Naive thymus-derived CD4-positive, alpha-beta T cell (primary cell): ENCODE measurements around the gene CDHR3. TPM values are rescaled to one million over a fixed set of nuclear protein-coding genes. Genes with fewer than 3 reads are reported as not detected.

Experiments
- ATAC-seq: fragments of 150-1000 bp; cut with Tn5 transposase; 2 replicates; pipeline ENCODE4 v1.10.0; 2021; ENCODE audit warnings: mild to moderate bottlenecking, moderate library complexity
- CTCF ChIA-PET: fragments of 350-600 bp; sonication (Branson Sonifier 250); formaldehyde crosslinking; loops from one replicate; lab custom pipeline; 2021; ENCODE audit warnings: antibody characterized with exemption; lab: Charles Lee
- POLR2A ChIA-PET: fragments of 350-600 bp; sonication (Branson Sonifier 250); formaldehyde crosslinking; loops from one replicate; lab custom pipeline; 2021; ENCODE audit warnings: antibody characterized with exemption, inconsistent platforms; lab: Charles Lee
- DNase-seq, 9 donors: peaks; one replicate each; pipeline versions ENCODE4 v3.0.0 to v3.0.0-alpha.2; 2020 to 2022; ENCODE audit warnings: mixed read lengths in 1 of 9
- H3K27ac ChIP-seq: one replicate; pipeline ENCODE4 v1.7.0; 2013; ENCODE audit warnings: mild to moderate bottlenecking, low read depth, low read length, moderate library complexity
- H3K27me3 ChIP-seq, 2 donors: one replicate each; pipeline ENCODE4 v1.7.0; 2013; ENCODE audit warnings: low read length in 2 of 2, mild to moderate bottlenecking in 2 of 2, moderate library complexity in 2 of 2; ENCODE audit not compliant: control insufficient read depth in 2 of 2, insufficient read depth in 2 of 2
- H3K36me3 ChIP-seq, 3 experiments: 1 replicate in 2 of 3; 2 replicates in 1 of 3; pipeline ENCODE4 v1.7.0; 2013; ENCODE audit warnings: low read length in 3 of 3, mild to moderate bottlenecking in 3 of 3, moderate library complexity in 1 of 3; ENCODE audit not compliant: insufficient read depth in 3 of 3, control insufficient read depth in 2 of 3
- H3K4me1 ChIP-seq, 2 donors: one replicate each; pipeline ENCODE4 v1.7.0; 2013; ENCODE audit warnings: low read length in 2 of 2, mild to moderate bottlenecking in 2 of 2, moderate library complexity in 1 of 2; ENCODE audit not compliant: control insufficient read depth in 2 of 2, insufficient read depth in 2 of 2
- H3K4me3 ChIP-seq: 2 replicates; pipeline ENCODE4 v1.7.0; 2013; ENCODE audit warnings: mild to moderate bottlenecking, low read length
- H3K9me3 ChIP-seq, 3 experiments: 1 replicate in 2 of 3; 2 replicates in 1 of 3; pipeline ENCODE4 v1.7.0; 2013; ENCODE audit warnings: low read length in 3 of 3; ENCODE audit not compliant: control insufficient read depth in 2 of 3
- H3K27ac Mint-ChIP-seq, 9 donors: one replicate each; pipeline ENCODE4 v1.8.0; 2020 to 2022; ENCODE audit warnings: mixed read lengths in 9 of 9, mild to moderate bottlenecking in 8 of 9, moderate library complexity in 5 of 9, inconsistent platforms in 2 of 9
- H3K27me3 Mint-ChIP-seq, 5 donors: one replicate each; pipeline ENCODE4 v1.8.0; 2021 to 2022; ENCODE audit warnings: mixed read lengths in 5 of 5, mild to moderate bottlenecking in 1 of 5
- H3K36me3 Mint-ChIP-seq, 5 donors: one replicate each; pipeline ENCODE4 v1.8.0; 2020 to 2022; ENCODE audit warnings: mixed read lengths in 5 of 5, mild to moderate bottlenecking in 3 of 5, inconsistent platforms in 1 of 5
- H3K4me1 Mint-ChIP-seq, 7 donors: one replicate each; pipeline ENCODE4 v1.8.0; 2020 to 2022; ENCODE audit warnings: mixed read lengths in 7 of 7, mild to moderate bottlenecking in 3 of 7, inconsistent platforms in 1 of 7
- H3K4me3 Mint-ChIP-seq, 10 donors: one replicate each; pipeline ENCODE4 v1.8.0; 2020 to 2022; ENCODE audit warnings: mild to moderate bottlenecking in 10 of 10, mixed read lengths in 10 of 10, moderate library complexity in 6 of 10, inconsistent platforms in 2 of 10
- H3K9me3 Mint-ChIP-seq, 11 donors: one replicate each; pipeline ENCODE4 v1.8.0; 2020 to 2022; ENCODE audit warnings: mixed read lengths in 11 of 11, mild to moderate bottlenecking in 4 of 11, inconsistent platforms in 1 of 11, moderate library complexity in 1 of 11
- intact Hi-C, 2 donors: fragments of 100-400 bp; cut with micrococcal nuclease; formaldehyde crosslinking; loops; one replicate each; pipeline ENCODE4 v1.15.1; 2023
- polyA plus RNA-seq, 2 donors: library from polyadenylated mRNA; unstranded; fragments of 300-500 nt; fragmentation: Illumina TruSeq; gene quantifications; one replicate each; pipeline ENCODE4 v1.2.3, GENCODE V29; 2021
- total RNA-seq, 6 experiments: library from RNA in 5 of 6; stranded (reverse) in 5 of 6; gene quantifications; 1 replicate in 5 of 6; 2 replicates in 1 of 6; pipeline ENCODE4 v1.2.3 and lab custom pipeline; 2021 to 2026

CDHR3 gene
- total and polyA plus RNA-seq, 7 experiments from 2014 or later: 1.1 to 14.0 (median 6.5) TPM

- CTCF ChIA-PET: interaction anchor here (0.9 to 1.0 kb wide), 2 partner anchors 361 to 396 kb away, joined by 3 read pairs; no protein-coding TSS in a partner anchor
- no peak overlapping the region for H3K27ac Mint-ChIP-seq
Measured at GRCh38 chr7:106048706-106049020, 85.6 kb downstream of the CDHR3 start.

GRCh38 chr7:106049139-106049752, 86.2 kb downstream of the CDHR3 start:
- DNase-seq: no peak
- Histone ChIP-seq H3K9me3 (no peaks in the 10 kb centered on the region), H3K4me3 (no peak overlapping the region), H3K4me1 (no peaks in the 10 kb centered on the region), H3K27me3 (no peaks in the 10 kb centered on the region), H3K36me3 (no peaks in the 10 kb centered on the region), H3K27ac (no peak overlapping the region)
- intact Hi-C loops: no loop called here
- POLR2A ChIA-PET: no interaction called here
- no peak for ATAC-seq
- CTCF ChIA-PET: interaction anchor here (1.0 kb wide), 1 partner anchor 362 kb away, joined by 3 read pairs; no protein-coding TSS in a partner anchor
- H3K27me3 Mint-ChIP-seq: peaks cover 0 to 50% (median 3%) of the 10 kb centered on the region in 5 donors
- H3K4me3 Mint-ChIP-seq: no peak overlapping the region
- no peaks in the 10 kb centered on the region for H3K9me3 Mint-ChIP-seq
- H3K4me1 Mint-ChIP-seq: no peaks in the 10 kb centered on the region
- no peak overlapping the region for H3K27ac Mint-ChIP-seq
- H3K36me3 Mint-ChIP-seq: no peaks in the 10 kb centered on the region

More at GRCh38 chr7:106048706-106049020, 85.6 kb downstream of the CDHR3 start:
- no peaks in the 10 kb centered on the region for H3K9me3 Mint-ChIP-seq
- no peaks in the 10 kb centered on the region for H3K4me1 Mint-ChIP-seq
- Histone ChIP-seq H3K27ac (no peak overlapping the region), H3K36me3 (no peaks in the 10 kb centered on the region), H3K4me3 (no peak overlapping the region), H3K4me1 (no peaks in the 10 kb centered on the region), H3K9me3 (no peaks in the 10 kb centered on the region), H3K27me3 (no peaks in the 10 kb centered on the region)
- no peak overlapping the region for H3K4me3 Mint-ChIP-seq
- intact Hi-C loops: no loop called here
- ATAC-seq (no peak), DNase-seq (no peak)
- POLR2A ChIA-PET: no interaction called here
- H3K36me3 Mint-ChIP-seq: no peaks in the 10 kb centered on the region
- peaks cover 0 to 50% (median 3%) of the 10 kb centered on the region in 5 donors for H3K27me3 Mint-ChIP-seq

- no peak for DNase-seq
- H3K27me3 ChIP-seq: no peaks in the 10 kb centered on the region
- intact Hi-C loops: no loop called here
- CTCF ChIA-PET: no interaction called here
- no peak for ATAC-seq
- H3K27me3 Mint-ChIP-seq: peaks cover 0 to 41% (median 0%) of the 10 kb centered on the region in 5 donors
- no peak overlapping the region for H3K27ac ChIP-seq
- no peaks in the 10 kb centered on the region for H3K4me1 ChIP-seq
- POLR2A ChIA-PET: no interaction called here
- no peaks in the 10 kb centered on the region for H3K36me3 ChIP-seq
- no peaks in the 10 kb centered on the region for H3K9me3 ChIP-seq
- H3K9me3 Mint-ChIP-seq: no peaks in the 10 kb centered on the region
- H3K36me3 Mint-ChIP-seq: no peaks in the 10 kb centered on the region
- H3K4me3 Mint-ChIP-seq: no peak overlapping the region
- H3K27ac Mint-ChIP-seq: peak overlapping the region in 1 of 9 donors; percentile 52
- no peaks in the 10 kb centered on the region for H3K4me1 Mint-ChIP-seq
- no peak overlapping the region for H3K4me3 ChIP-seq
Measured at GRCh38 chr7:106050002-106050745, 87.1 kb downstream of the CDHR3 start.

GRCh38 chr7:106050746-106051117, 87.7 kb downstream of the CDHR3 start:
- Mint-ChIP-seq H3K36me3 (no peaks in the 10 kb centered on the region), H3K27ac (no peak overlapping the region), H3K4me3 (no peak overlapping the region), H3K27me3 (peaks cover 0 to 39% (median 0%) of the 10 kb centered on the region in 5 donors), H3K9me3 (no peaks in the 10 kb centered on the region), H3K4me1 (no peaks in the 10 kb centered on the region)
- H3K4me1 ChIP-seq: no peaks in the 10 kb centered on the region
- ATAC-seq: no peak
- H3K36me3 ChIP-seq: no peaks in the 10 kb centered on the region
- DNase-seq: no peak
- POLR2A ChIA-PET: no interaction called here
- H3K27ac ChIP-seq: no peak overlapping the region
- no peak overlapping the region for H3K4me3 ChIP-seq
- CTCF ChIA-PET: no interaction called here
- no peaks in the 10 kb centered on the region for H3K27me3 ChIP-seq
- no peaks in the 10 kb centered on the region for H3K9me3 ChIP-seq
- intact Hi-C loops: no loop called here

GRCh38 chr7:106052681-106053080, 89.6 kb downstream of the CDHR3 start:
- ChIA-PET POLR2A (no interaction called here), CTCF (no interaction called here)
- DNase-seq (no peak), ATAC-seq (no peak)
- no peaks in the 10 kb centered on the region for H3K9me3 Mint-ChIP-seq
- Histone ChIP-seq H3K27me3 (no peaks in the 10 kb centered on the region), H3K36me3 (no peaks in the 10 kb centered on the region), H3K4me3 (no peak overlapping the region), H3K9me3 (no peaks in the 10 kb centered on the region), H3K4me1 (peaks cover 0 to 7% of the 10 kb centered on the region in 2 donors), H3K27ac (no peak overlapping the region)
- H3K4me1 Mint-ChIP-seq: peaks cover 5 to 11% (median 9%) of the 10 kb centered on the region in 7 donors
- no peak overlapping the region for H3K4me3 Mint-ChIP-seq
- intact Hi-C loops: no loop called here
- no peak overlapping the region for H3K27ac Mint-ChIP-seq
- peaks cover 0 to 30% (median 0%) of the 10 kb centered on the region in 5 donors for H3K27me3 Mint-ChIP-seq
- H3K36me3 Mint-ChIP-seq: no peaks in the 10 kb centered on the region

GRCh38 chr7:106053109-106053508, 90.0 kb downstream of the CDHR3 start:
- CTCF ChIA-PET: no interaction called here
- no peaks in the 10 kb centered on the region for H3K36me3 ChIP-seq
- Mint-ChIP-seq H3K27me3 (peaks cover 0 to 29% (median 0%) of the 10 kb centered on the region in 5 donors), H3K27ac (no peak overlapping the region), H3K4me1 (peaks cover 8 to 15% (median 12%) of the 10 kb centered on the region in 7 donors), H3K9me3 (no peaks in the 10 kb centered on the region), H3K36me3 (no peaks in the 10 kb centered on the region), H3K4me3 (no peak overlapping the region)
- DNase-seq (no peak), ATAC-seq (no peak)
- H3K4me1 ChIP-seq: peaks cover 0 to 12% of the 10 kb centered on the region in 2 donors
- H3K4me3 ChIP-seq: no peak overlapping the region
- H3K27me3 ChIP-seq: no peaks in the 10 kb centered on the region
- intact Hi-C loops: no loop called here
- POLR2A ChIA-PET: no interaction called here
- no peak overlapping the region for H3K27ac ChIP-seq
- no peaks in the 10 kb centered on the region for H3K9me3 ChIP-seq
